B cell (primary cell): ENCODE results near the gene NPPC. TPM values are rescaled to one million over a fixed set of nuclear protein-coding genes. Genes with fewer than 3 reads are reported as not detected.
"Not testable (repeated sequence)": the region's sequence is repeated elsewhere in the genome, so short reads cannot be mapped to it uniquely, and the experiment has no call there.

Source experiments
- ATAC-seq: fragments of 200-7000 bp; cut with Tn5 transposase; one replicate; pipeline ENCODE4 v1.10.0; 2021; ENCODE audit warnings: low read depth, mild to moderate bottlenecking, moderate number of reproducible peaks, moderate library complexity
- CTCF ChIA-PET: fragments of 350-600 bp; sonication (Branson Sonifier 250); formaldehyde crosslinking; loops from one replicate; lab custom pipeline; 2021; ENCODE audit warnings: antibody characterized with exemption, inconsistent platforms; lab: Charles Lee
- POLR2A ChIA-PET: fragments of 350-600 bp; sonication (Branson Sonifier 250); formaldehyde crosslinking; loops from one replicate; lab custom pipeline; 2021; ENCODE audit warnings: antibody characterized with exemption; lab: Charles Lee
- DNase-seq: peaks from one replicate; pipeline ENCODE4 v3.0.0; 2013
- H2AFZ ChIP-seq: 2 replicates; pipeline ENCODE4 v1.6.1; 2012; ENCODE audit warnings: mild to moderate bottlenecking, low read depth, low read length; ENCODE audit not compliant: insufficient read depth, poor library complexity, severe bottlenecking
- H3K27ac ChIP-seq, 2 donors: 1 replicate in 1 of 2; 2 replicates in 1 of 2; pipeline ENCODE4 v1.5.1; 2012 to 2013; ENCODE audit warnings: low read length in 2 of 2, mild to moderate bottlenecking in 2 of 2, moderate library complexity in 1 of 2
- H3K27me3 ChIP-seq, 4 experiments: fragments of 200-600 bp in 1 of 4; sonication (generic) in 1 of 4; replicated peaks in 1 of 4; 1 replicate in 2 of 4; 2 replicates in 2 of 4; pipeline versions ENCODE4 v1.6.1 to v1.7.0; 2013 to 2016; ENCODE audit warnings: low read length in 3 of 4, mild to moderate bottlenecking in 2 of 4, mixed read lengths in 1 of 4, moderate library complexity in 1 of 4; ENCODE audit not compliant: insufficient read depth in 4 of 4, control insufficient read depth in 3 of 4; ENCODE audit errors: control extremely low read depth in 1 of 4
- H3K36me3 ChIP-seq, 2 experiments: replicated peaks in 1 of 2; 1 replicate in 1 of 2; 2 replicates in 1 of 2; pipeline versions ENCODE4 v1.6.1 to v1.7.1; 2013; ENCODE audit warnings: low read length in 1 of 2; ENCODE audit not compliant: insufficient read depth in 2 of 2, control insufficient read depth in 1 of 2; ENCODE audit errors: control extremely low read depth in 1 of 2, extremely low read depth in 1 of 2
- H3K4me1 ChIP-seq, 2 donors: fragments of 200-600 bp in 1 of 2; sonication (generic) in 1 of 2; 1 replicate in 1 of 2; 2 replicates in 1 of 2; pipeline versions ENCODE4 v1.5.1 to v1.6.1; 2013 to 2017; ENCODE audit warnings: low read length in 2 of 2; ENCODE audit not compliant: control insufficient read depth in 2 of 2, insufficient read depth in 2 of 2
- H3K4me2 ChIP-seq: replicated peaks from 2 replicates; pipeline ENCODE3; 2012; ENCODE audit warnings: mild to moderate bottlenecking, low read depth, low read length; ENCODE audit not compliant: poor library complexity, severe bottlenecking
- H3K4me3 ChIP-seq, 5 experiments: fragments of 200-600 bp in 1 of 5; sonication (generic) in 1 of 5; 1 replicate in 3 of 5; 2 replicates in 2 of 5; pipeline versions ENCODE4 v1.5.1 to v1.7.0; 2011 to 2016; ENCODE audit warnings: low read length in 4 of 5, mild to moderate bottlenecking in 4 of 5, low read depth in 2 of 5, control low read depth in 1 of 5, moderate library complexity in 1 of 5; ENCODE audit not compliant: insufficient read depth in 1 of 5; ENCODE audit errors: control extremely low read depth in 1 of 5, extremely low read depth in 1 of 5
- H3K79me2 ChIP-seq: fragments of 200-600 bp; sonication (generic); one replicate; pipeline ENCODE4 v1.6.0; 2016; ENCODE audit warnings: low read length; ENCODE audit not compliant: control insufficient read depth, insufficient read depth
- H3K9ac ChIP-seq: fragments of 200-600 bp; sonication (generic); 2 replicates; pipeline ENCODE4 v1.6.1; 2017; ENCODE audit warnings: mild to moderate bottlenecking, low read length, moderate library complexity
- H3K9me3 ChIP-seq, 3 donors: one replicate each; pipeline versions ENCODE4 v1.6.1 to v1.7.1; 2013; ENCODE audit warnings: low read length in 2 of 3; ENCODE audit not compliant: control insufficient read depth in 2 of 3, insufficient read depth in 1 of 3; ENCODE audit errors: control extremely low read depth in 1 of 3
- H4K20me1 ChIP-seq: 2 replicates; pipeline ENCODE4 v1.6.0; 2012; ENCODE audit warnings: mild to moderate bottlenecking, low read length; ENCODE audit not compliant: insufficient read depth, control insufficient read depth, poor library complexity, severe bottlenecking
- H3K27ac Mint-ChIP-seq: one replicate; pipeline ENCODE4 v1.8.0; 2021; ENCODE audit warnings: mixed read lengths
- H3K27me3 Mint-ChIP-seq: one replicate; pipeline ENCODE4 v1.8.0; 2021; ENCODE audit warnings: mixed read lengths
- H3K4me1 Mint-ChIP-seq: one replicate; pipeline ENCODE4 v1.8.0; 2021; ENCODE audit warnings: mixed read lengths
- H3K4me3 Mint-ChIP-seq: one replicate; pipeline ENCODE4 v1.8.0; 2021; ENCODE audit warnings: mixed read lengths
- H3K9me3 Mint-ChIP-seq: one replicate; pipeline ENCODE4 v1.8.0; 2022; ENCODE audit warnings: mixed read lengths; ENCODE audit not compliant: insufficient read depth
- EZH2 ChIP-seq: IDR thresholded peaks from 2 replicates; pipeline ENCODE4 v1.6.1; 2012; ENCODE audit warnings: borderline replicate concordance, low read depth, mild to moderate bottlenecking, moderate library complexity, low read length; ENCODE audit not compliant: insufficient read depth, poor library complexity, severe bottlenecking
- WGBS: methylation state at CpG from one replicate; pipeline ENCODE4 v1.1.5; 2013; ENCODE audit warnings: missing lambda C conversion rate; ENCODE audit not compliant: insufficient coverage; 5-methylcytosine and 5-hydroxymethylcytosine counted together
- intact Hi-C: fragments of 100-400 bp; cut with micrococcal nuclease; formaldehyde crosslinking; loops from one replicate; pipeline ENCODE4 v1.10.0; 2022
- polyA plus RNA-seq: library from polyadenylated mRNA; depleted of rRNA; stranded (reverse); fragments of >200 nt; gene quantifications from 2 replicates; pipeline ENCODE4 v1.2.3, GENCODE V29; 2012
- total RNA-seq, 2 donors: library from RNA; stranded (reverse); fragments of 120-200 nt in 1 of 2; gene quantifications; 1 replicate in 1 of 2; 2 replicates in 1 of 2; pipeline versions ENCODE4 v1.2.3 to v1.2.4, GENCODE V29; 2013 to 2022
- TF ChIP-seq, protein P1 (sequence below): fragments of 200-600 bp; IDR thresholded peaks from one replicate; pipeline ENCODE4 v1.8.0; 2022; ENCODE audit warnings: antibody characterized with exemption, mild to moderate bottlenecking

The NPPC gene
- total and polyA plus RNA-seq, 2 donors (not counting 1 experiment from before 2014, with no cell fraction given): 0.33 to 0.71 TPM

GRCh38 chr2:231883468-231883881 is 42.7 kb downstream of the NPPC start:
- POLR2A ChIA-PET: no interaction called here
- H4K20me1 ChIP-seq: no peaks in the 10 kb centered on the region

DNA sequence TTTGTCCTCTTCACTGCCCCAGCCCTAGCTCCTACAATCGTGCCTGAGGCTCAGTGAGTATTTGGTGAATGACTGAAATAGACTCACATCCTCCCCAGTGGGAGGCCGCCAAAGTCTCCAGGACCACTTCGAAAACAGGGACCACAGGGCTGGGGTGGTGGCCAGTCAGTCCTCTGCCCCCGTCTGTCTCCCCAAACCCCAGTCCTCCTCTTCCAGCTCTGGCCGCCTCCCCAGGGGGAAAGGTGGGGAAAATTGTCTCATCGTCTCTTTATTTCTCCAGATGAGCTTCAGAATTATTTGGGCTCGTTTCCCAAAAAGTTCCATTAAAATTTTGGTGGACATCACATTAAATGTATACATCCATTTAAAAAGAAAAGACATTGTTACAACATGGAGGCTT is 43.5 kb downstream of the NPPC start:
- H3K4me2 ChIP-seq: no peak overlapping the region
- ChIA-PET CTCF (no interaction called here), POLR2A (no interaction called here)
- H3K36me3 ChIP-seq: no peaks in the 10 kb centered on the region
- peaks cover 0 to 14% (median 4%) of the 10 kb centered on the region in 4 experiments for H3K27me3 ChIP-seq
- DNase-seq (no peak), ATAC-seq (no peak)
- H3K9ac ChIP-seq: no peak overlapping the region
- H3K79me2 ChIP-seq: no peaks in the 10 kb centered on the region
- H4K20me1 ChIP-seq: no peaks in the 10 kb centered on the region
- WGBS: no CpG with 5 or more reads among the region's 7 CpGs
- peaks cover 0 to 11% (median 0%) of the 10 kb centered on the region in 3 donors for H3K9me3 ChIP-seq
- Mint-ChIP-seq H3K4me3 (no peak overlapping the region), H3K4me1 (no peaks in the 10 kb centered on the region), H3K9me3 (peaks cover 4% of the 10 kb centered on the region), H3K27ac (no peak overlapping the region), H3K27me3 (peaks cover 50% of the 10 kb centered on the region)
- H3K4me3 ChIP-seq: no peak overlapping the region
- intact Hi-C loops: no loop called here
- no peak overlapping the region for H3K27ac ChIP-seq
- no peaks in the 10 kb centered on the region for H3K4me1 ChIP-seq
- no peak overlapping the region for H2AFZ ChIP-seq
- TF ChIP-seq, protein P1, sequence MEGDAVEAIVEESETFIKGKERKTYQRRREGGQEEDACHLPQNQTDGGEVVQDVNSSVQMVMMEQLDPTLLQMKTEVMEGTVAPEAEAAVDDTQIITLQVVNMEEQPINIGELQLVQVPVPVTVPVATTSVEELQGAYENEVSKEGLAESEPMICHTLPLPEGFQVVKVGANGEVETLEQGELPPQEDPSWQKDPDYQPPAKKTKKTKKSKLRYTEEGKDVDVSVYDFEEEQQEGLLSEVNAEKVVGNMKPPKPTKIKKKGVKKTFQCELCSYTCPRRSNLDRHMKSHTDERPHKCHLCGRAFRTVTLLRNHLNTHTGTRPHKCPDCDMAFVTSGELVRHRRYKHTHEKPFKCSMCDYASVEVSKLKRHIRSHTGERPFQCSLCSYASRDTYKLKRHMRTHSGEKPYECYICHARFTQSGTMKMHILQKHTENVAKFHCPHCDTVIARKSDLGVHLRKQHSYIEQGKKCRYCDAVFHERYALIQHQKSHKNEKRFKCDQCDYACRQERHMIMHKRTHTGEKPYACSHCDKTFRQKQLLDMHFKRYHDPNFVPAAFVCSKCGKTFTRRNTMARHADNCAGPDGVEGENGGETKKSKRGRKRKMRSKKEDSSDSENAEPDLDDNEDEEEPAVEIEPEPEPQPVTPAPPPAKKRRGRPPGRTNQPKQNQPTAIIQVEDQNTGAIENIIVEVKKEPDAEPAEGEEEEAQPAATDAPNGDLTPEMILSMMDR: no peak

More at GRCh38 chr2:231883468-231883881, 42.7 kb downstream of the NPPC start:
- no peak overlapping the region for H3K9ac ChIP-seq
- DNase-seq: no peak
- no peaks in the 10 kb centered on the region for H3K4me1 Mint-ChIP-seq
- intact Hi-C loops: no loop called here
- no peak for TF ChIP-seq EZH2
- TF ChIP-seq, protein P1: no peak
- peaks cover 4% of the 10 kb centered on the region for H3K9me3 Mint-ChIP-seq
- H3K4me1 ChIP-seq: no peaks in the 10 kb centered on the region
- WGBS: 10% methylated on average over 2 of the region's 5 CpGs
- H3K27ac ChIP-seq: no peak overlapping the region
- H3K4me3 ChIP-seq: no peak overlapping the region
- peaks cover 55% of the 10 kb centered on the region for H3K27me3 Mint-ChIP-seq
- H3K4me2 ChIP-seq: no peak overlapping the region
- CTCF ChIA-PET: no interaction called here
- no peaks in the 10 kb centered on the region for H3K36me3 ChIP-seq
- H2AFZ ChIP-seq: peak overlapping the region; percentile 10
- peaks cover 0 to 11% (median 0%) of the 10 kb centered on the region in 3 donors for H3K9me3 ChIP-seq
- H3K27me3 ChIP-seq: peaks cover 0 to 14% (median 4%) of the 10 kb centered on the region in 4 experiments
- ATAC-seq: no peak
- H3K27ac Mint-ChIP-seq: no peak overlapping the region
- no peak overlapping the region for H3K4me3 Mint-ChIP-seq
- H3K79me2 ChIP-seq: no peaks in the 10 kb centered on the region

DNA sequence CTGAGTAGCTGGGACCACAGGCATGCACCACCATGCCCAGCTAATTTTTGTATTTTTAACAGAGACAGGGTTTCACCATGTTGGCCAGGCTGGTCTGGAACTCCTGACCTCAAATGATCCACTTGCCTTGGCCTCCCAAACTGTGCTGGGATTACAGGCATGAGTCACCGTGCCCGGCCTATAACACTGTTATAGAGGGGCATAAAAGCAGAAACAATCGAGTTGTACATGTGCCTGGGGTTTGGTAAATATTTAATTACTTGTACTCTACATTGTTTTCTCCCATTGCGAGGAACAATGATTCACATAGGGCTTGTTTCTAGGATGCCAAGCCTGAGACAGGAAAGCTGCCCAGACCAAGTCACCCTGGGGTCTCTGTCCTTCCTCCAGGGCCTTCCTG is 45.8 kb downstream of the NPPC start:
- H4K20me1 ChIP-seq, H3K4me3 Mint-ChIP-seq, ATAC-seq, DNase-seq, H3K4me1 ChIP-seq, H3K9me3 Mint-ChIP-seq, H3K4me1 Mint-ChIP-seq, H3K9me3 ChIP-seq, intact Hi-C loops, POLR2A ChIA-PET, H3K4me3 ChIP-seq, H3K9ac ChIP-seq, H3K27ac Mint-ChIP-seq, H3K79me2 ChIP-seq, H3K4me2 ChIP-seq, H3K36me3 ChIP-seq, H2AFZ ChIP-seq, CTCF ChIA-PET, H3K27ac ChIP-seq: not testable (repeated sequence)
- peaks cover 0 to 14% (median 4%) of the 10 kb centered on the region in 4 experiments for H3K27me3 ChIP-seq
- WGBS: 96% methylated on average over 3 of the region's 4 CpGs
- peaks cover 40% of the 10 kb centered on the region for H3K27me3 Mint-ChIP-seq
